ENCODE results near the gene ANGPTL7.

Gene ANGPTL7

DNA sequence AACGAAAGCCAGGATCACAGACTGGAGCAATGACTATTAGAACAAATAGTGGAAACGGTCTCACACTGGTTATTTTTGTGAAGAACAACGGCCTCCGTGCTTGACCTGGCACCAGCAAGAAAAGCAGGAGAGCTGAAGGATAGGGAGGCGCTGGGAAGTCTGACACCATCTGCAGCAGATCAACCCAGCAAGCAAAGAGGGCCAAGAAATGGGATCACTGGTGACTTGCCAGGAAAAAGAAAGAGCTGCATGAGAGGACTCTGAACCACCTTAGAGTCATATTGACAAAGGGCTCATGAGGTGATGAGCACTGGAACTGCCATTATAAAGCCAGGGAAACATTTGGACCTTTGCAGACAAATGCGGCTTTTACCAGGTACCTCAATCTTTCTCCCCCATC lies 48.2 kb downstream of the ANGPTL7 start:
- H3K4me3 ChIP-seq (ENCODE audit: low read depth, low read length), result no peak overlapping the region
- peaks cover 92% of the 10 kb centered on the region for H3K36me3 ChIP-seq (ENCODE audit: control insufficient read depth, insufficient read depth, low read length)
- H3K9ac ChIP-seq (ENCODE audit: low read depth, low read length), result no peak overlapping the region
- H3K4me1 ChIP-seq (ENCODE audit: control insufficient read depth, insufficient read depth, low read length), result no peaks in the 10 kb centered on the region
- no peaks in the 10 kb centered on the region for H3K9me3 ChIP-seq (ENCODE audit: control insufficient read depth, insufficient read depth, low read length)
- no peaks in the 10 kb centered on the region for H3K27me3 ChIP-seq (ENCODE audit: control insufficient read depth, insufficient read depth, low read length)
- no peak overlapping the region for H3K27ac ChIP-seq (ENCODE audit: low read depth, low read length)

DNA sequence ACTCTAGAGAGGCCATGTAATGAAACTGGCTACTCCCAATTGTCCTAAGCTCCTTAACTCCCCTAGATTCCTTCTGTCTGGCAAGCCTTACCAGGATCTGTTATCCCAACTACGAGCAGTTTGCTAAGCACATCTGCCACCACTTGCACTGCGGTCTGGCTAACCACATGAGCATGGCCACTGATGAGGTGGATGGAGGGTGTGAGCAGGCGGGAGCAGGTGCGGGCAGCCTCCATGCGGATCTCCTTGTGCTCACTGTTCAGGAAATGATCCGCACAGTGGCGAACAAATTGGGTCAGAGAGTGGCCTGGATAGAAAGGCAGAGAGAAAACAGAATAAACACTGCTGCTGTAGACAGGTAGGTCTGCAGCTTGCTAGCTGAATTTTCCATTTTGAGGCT lies 49.2 kb downstream of the ANGPTL7 start:
- no peak overlapping the region for H3K27ac ChIP-seq (ENCODE audit: low read depth, low read length)
- H3K9me3 ChIP-seq (ENCODE audit: control insufficient read depth, insufficient read depth, low read length), result no peaks in the 10 kb centered on the region
- no peak overlapping the region for H3K9ac ChIP-seq (ENCODE audit: low read depth, low read length)
- H3K36me3 ChIP-seq (ENCODE audit: control insufficient read depth, insufficient read depth, low read length), result peaks cover 92% of the 10 kb centered on the region
- H3K4me3 ChIP-seq (ENCODE audit: low read depth, low read length), result no peak overlapping the region
- no peaks in the 10 kb centered on the region for H3K4me1 ChIP-seq (ENCODE audit: control insufficient read depth, insufficient read depth, low read length)
- no peaks in the 10 kb centered on the region for H3K27me3 ChIP-seq (ENCODE audit: control insufficient read depth, insufficient read depth, low read length)

DNA sequence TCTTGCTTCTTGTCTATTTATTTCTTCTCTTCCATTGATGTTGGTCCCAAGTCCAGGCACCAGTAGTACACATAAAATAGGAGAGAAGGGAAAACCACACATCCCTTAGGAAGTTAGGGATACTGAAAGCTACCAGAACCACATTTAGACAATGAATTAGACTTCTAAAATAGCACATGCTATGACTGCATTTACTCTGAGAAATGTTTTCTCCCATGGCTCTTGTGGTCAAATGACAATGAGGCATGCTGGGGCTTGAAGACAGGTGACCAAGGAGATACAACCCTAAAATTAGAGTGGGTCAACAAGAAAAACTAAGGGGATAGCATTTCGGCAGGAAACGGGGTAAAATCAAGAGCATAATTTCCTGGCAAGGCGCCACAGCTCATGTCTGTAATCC lies 56.1 kb downstream of the ANGPTL7 start:
- Histone ChIP-seq H3K27ac (ENCODE audit: low read depth, low read length) (no peak overlapping the region), H3K9ac (ENCODE audit: low read depth, low read length) (no peak overlapping the region), H3K4me1 (ENCODE audit: control insufficient read depth, insufficient read depth, low read length) (no peaks in the 10 kb centered on the region), H3K27me3 (ENCODE audit: control insufficient read depth, insufficient read depth, low read length) (no peaks in the 10 kb centered on the region), H3K36me3 (ENCODE audit: control insufficient read depth, insufficient read depth, low read length) (peaks cover 74% of the 10 kb centered on the region), H3K9me3 (ENCODE audit: control insufficient read depth, insufficient read depth, low read length) (no peaks in the 10 kb centered on the region), H3K4me3 (ENCODE audit: low read depth, low read length) (no peak overlapping the region)
